H1 (cell line): ENCODE measurements around the gene AP1M2.

ENCODE experiments used
- EZH2 ChIP-seq: fragments of 200-600 bp; sonication (generic); IDR thresholded peaks from 2 replicates; pipeline ENCODE4 v1.7.1; 2012; ENCODE audit warnings: low read depth, mild to moderate bottlenecking, moderate library complexity, low read length, inconsistent platforms; ENCODE audit not compliant: severe bottlenecking
- POLR2A ChIP-seq, 2 experiments: IDR thresholded peaks; 1 replicate in 1 of 2; 2 replicates in 1 of 2; pipeline ENCODE4 v1.6.1; 2011; ENCODE audit warnings: low read depth in 2 of 2, low read length in 2 of 2, mild to moderate bottlenecking in 2 of 2; ENCODE audit errors: control extremely low read depth in 1 of 2

DNA sequence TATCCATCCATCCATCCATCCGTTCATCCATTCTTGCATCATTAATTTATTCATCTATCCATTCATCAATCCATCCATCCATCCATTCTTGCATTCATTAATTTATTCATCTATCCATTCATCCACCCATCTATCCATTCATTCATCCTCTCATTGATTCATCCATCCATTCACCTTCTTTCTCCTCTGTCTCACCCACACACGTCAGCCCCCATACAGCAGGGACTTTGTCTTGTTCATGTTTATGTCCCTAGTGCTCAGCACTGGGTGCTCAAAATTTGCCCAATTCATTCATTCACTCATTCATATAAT is 683 bp upstream of the AP1M2 start:
- no peak for TF ChIP-seq EZH2
- no peak for TF ChIP-seq POLR2A (IDR thresholded peaks at IDR 0.05; ENCODE audit: control extremely low read depth in 1 of 2, low read depth in 2 of 2, low read length in 2 of 2)
